HepG2 (cell line): ENCODE results near the gene CDR2L. TPM values are rescaled to one million over a fixed set of nuclear protein-coding genes. Genes with fewer than 3 reads are reported as not detected.

Experiments used
- FOSL2 ChIP-seq: sonication (generic); formaldehyde crosslinking; IDR thresholded peaks from 2 replicates; pipeline ENCODE4 v1.4.0; 2020; ENCODE audit warnings: missing genetic modification reagents
- FOXA1 ChIP-seq, 2 experiments: fragments of 450-650 bp in 1 of 2; sonication (generic) in 1 of 2; formaldehyde crosslinking in 1 of 2; IDR thresholded peaks; 2 replicates each; pipeline versions ENCODE4 v1.4.0 to v1.6.1; 2016 to 2020; ENCODE audit warnings: missing genetic modification reagents in 1 of 2
- NRL ChIP-seq: sonication (generic); formaldehyde crosslinking; IDR thresholded peaks from 2 replicates; pipeline ENCODE4 v1.5.0; 2020; ENCODE audit warnings: missing genetic modification reagents, mild to moderate bottlenecking, moderate library complexity, borderline replicate concordance
- STAG1 ChIP-seq: sonication (generic); formaldehyde crosslinking; IDR thresholded peaks from 2 replicates; pipeline ENCODE4 v1.4.0; 2020; ENCODE audit warnings: missing genetic modification reagents
- ZFP91 ChIP-seq: sonication (generic); formaldehyde crosslinking; IDR thresholded peaks from 2 replicates; pipeline ENCODE4 v1.9.0; 2022; ENCODE audit warnings: missing genetic modification reagents, mild to moderate bottlenecking, borderline replicate concordance
- ZNF318 ChIP-seq: sonication (generic); formaldehyde crosslinking; IDR thresholded peaks from 2 replicates; pipeline ENCODE4 v1.4.0; 2020; ENCODE audit warnings: mild to moderate bottlenecking, missing genetic modification reagents
- ZNF431 ChIP-seq: sonication (generic); formaldehyde crosslinking; IDR thresholded peaks from 2 replicates; pipeline ENCODE4 v1.9.0; 2022; ENCODE audit warnings: missing genetic modification reagents, low read depth, mild to moderate bottlenecking, borderline replicate concordance
- ZNF768 ChIP-seq: sonication (generic); formaldehyde crosslinking; IDR thresholded peaks from 2 replicates; pipeline ENCODE4 v1.4.0; 2020; ENCODE audit warnings: missing genetic modification reagents
- ZSCAN20 ChIP-seq: sonication (generic); formaldehyde crosslinking; IDR thresholded peaks from 2 replicates; pipeline ENCODE4 v1.4.0; 2020; ENCODE audit warnings: missing genetic modification reagents, mild to moderate bottlenecking, borderline replicate concordance
- ZSCAN22 ChIP-seq: sonication (generic); formaldehyde crosslinking; IDR thresholded peaks from 2 replicates; pipeline ENCODE4 v1.4.0; 2020; ENCODE audit warnings: mild to moderate bottlenecking, missing genetic modification reagents
- polyA plus RNA-seq, 8 experiments: library from polyadenylated mRNA; depleted of rRNA in 3 of 8; stranded (reverse) in 7 of 8; unstranded in 1 of 8; fragments of >200 nt; fragmentation: Illumina TruSeq in 4 of 8; extraction: Trizol in 4 of 8; gene quantifications; 2 replicates each; pipeline versions ENCODE4 v1.2.1 to v1.2.3, GENCODE V29; 2011 to 2016; ENCODE audit warnings: low read depth in 4 of 8, missing spikeins in 1 of 8, mixed read lengths in 1 of 8; ENCODE audit not compliant: insufficient read depth in 1 of 8
- total RNA-seq, 5 experiments: library from RNA; depleted of rRNA; stranded (reverse); fragments of >200 nt; fragmentation: Illumina TruSeq; extraction: Trizol; gene quantifications; 2 replicates each; pipeline ENCODE4 v1.2.3, GENCODE V29; 2016; ENCODE audit warnings: low read depth in 1 of 5
- TF ChIP-seq, protein P1 (sequence below): sonication (generic); formaldehyde crosslinking; IDR thresholded peaks from 2 replicates; pipeline ENCODE4 v1.5.1; 2020; ENCODE audit warnings: mild to moderate bottlenecking, missing genetic modification reagents, moderate library complexity

Gene CDR2L
- total and polyA plus RNA-seq, 2 of the 13 experiments (the other 11 are each of a cell fraction or from before 2014, with no cell fraction given), result 1.9 to 2.1 TPM

GRCh38 chr17:74957935-74958740, 29.3 kb upstream of the CDR2L start (continued):
- TF ChIP-seq ZSCAN20 (CRISPR knock-in tag), result no peak
- no peak for TF ChIP-seq FOXA1 (IDR thresholded peaks at IDR 0.05)
- 0 out of 2 replicates have a peak, but pooled peaks have one; percentile 10 for TF ChIP-seq FOXA1 (CRISPR knock-in tag; IDR thresholded peaks at IDR 0.05)
- TF ChIP-seq ZNF431 (CRISPR knock-in tag), result no peak
- peak; percentile 31; the same call in 1 of the 2 replicates for TF ChIP-seq ZFP91 (CRISPR knock-in tag)
- TF ChIP-seq, protein P1, sequence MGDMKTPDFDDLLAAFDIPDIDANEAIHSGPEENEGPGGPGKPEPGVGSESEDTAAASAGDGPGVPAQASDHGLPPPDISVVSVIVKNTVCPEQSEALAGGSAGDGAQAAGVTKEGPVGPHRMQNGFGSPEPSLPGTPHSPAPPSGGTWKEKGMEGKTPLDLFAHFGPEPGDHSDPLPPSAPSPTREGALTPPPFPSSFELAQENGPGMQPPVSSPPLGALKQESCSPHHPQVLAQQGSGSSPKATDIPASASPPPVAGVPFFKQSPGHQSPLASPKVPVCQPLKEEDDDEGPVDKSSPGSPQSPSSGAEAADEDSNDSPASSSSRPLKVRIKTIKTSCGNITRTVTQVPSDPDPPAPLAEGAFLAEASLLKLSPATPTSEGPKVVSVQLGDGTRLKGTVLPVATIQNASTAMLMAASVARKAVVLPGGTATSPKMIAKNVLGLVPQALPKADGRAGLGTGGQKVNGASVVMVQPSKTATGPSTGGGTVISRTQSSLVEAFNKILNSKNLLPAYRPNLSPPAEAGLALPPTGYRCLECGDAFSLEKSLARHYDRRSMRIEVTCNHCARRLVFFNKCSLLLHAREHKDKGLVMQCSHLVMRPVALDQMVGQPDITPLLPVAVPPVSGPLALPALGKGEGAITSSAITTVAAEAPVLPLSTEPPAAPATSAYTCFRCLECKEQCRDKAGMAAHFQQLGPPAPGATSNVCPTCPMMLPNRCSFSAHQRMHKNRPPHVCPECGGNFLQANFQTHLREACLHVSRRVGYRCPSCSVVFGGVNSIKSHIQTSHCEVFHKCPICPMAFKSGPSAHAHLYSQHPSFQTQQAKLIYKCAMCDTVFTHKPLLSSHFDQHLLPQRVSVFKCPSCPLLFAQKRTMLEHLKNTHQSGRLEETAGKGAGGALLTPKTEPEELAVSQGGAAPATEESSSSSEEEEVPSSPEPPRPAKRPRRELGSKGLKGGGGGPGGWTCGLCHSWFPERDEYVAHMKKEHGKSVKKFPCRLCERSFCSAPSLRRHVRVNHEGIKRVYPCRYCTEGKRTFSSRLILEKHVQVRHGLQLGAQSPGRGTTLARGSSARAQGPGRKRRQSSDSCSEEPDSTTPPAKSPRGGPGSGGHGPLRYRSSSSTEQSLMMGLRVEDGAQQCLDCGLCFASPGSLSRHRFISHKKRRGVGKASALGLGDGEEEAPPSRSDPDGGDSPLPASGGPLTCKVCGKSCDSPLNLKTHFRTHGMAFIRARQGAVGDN, result peak; percentile 6; the same call in 1 of the 2 replicates
- peak; percentile 14; the same call in 1 of the 2 replicates for TF ChIP-seq NRL (CRISPR knock-in tag)
- TF ChIP-seq ZNF318 (CRISPR knock-in tag), result no peak
- TF ChIP-seq FOSL2 (CRISPR knock-in tag), result 0 out of 2 replicates have a peak, but pooled peaks have one; percentile 22
- peak; percentile 87 for TF ChIP-seq STAG1
- TF ChIP-seq ZSCAN22 (CRISPR knock-in tag), result no peak
- TF ChIP-seq ZNF768 (CRISPR knock-in tag), result 0 out of 2 replicates have a peak, but pooled peaks have one; percentile 23
